Renal cortical epithelial cell (primary cell): Measurements from ENCODE around the gene SLC6A18. TPM values are rescaled to one million over a fixed set of nuclear protein-coding genes. Genes with fewer than 3 reads are reported as not detected.
"Not testable (repeated sequence)": the region's sequence is repeated elsewhere in the genome, so short reads cannot be mapped to it uniquely, and the experiment has no call there.

ENCODE experiments used
- DNase-seq: peaks from one replicate; pipeline ENCODE4 v3.0.0-alpha.2; 2011; ENCODE audit warnings: low read depth
- total RNA-seq: library from RNA; depleted of rRNA; stranded (reverse); fragments of >200 nt; gene quantifications from 2 replicates; pipeline ENCODE4 v1.2.3, GENCODE V29; 2014

The SLC6A18 gene
- total RNA-seq, 1 donor from 2014 or later: not detected

DNA sequence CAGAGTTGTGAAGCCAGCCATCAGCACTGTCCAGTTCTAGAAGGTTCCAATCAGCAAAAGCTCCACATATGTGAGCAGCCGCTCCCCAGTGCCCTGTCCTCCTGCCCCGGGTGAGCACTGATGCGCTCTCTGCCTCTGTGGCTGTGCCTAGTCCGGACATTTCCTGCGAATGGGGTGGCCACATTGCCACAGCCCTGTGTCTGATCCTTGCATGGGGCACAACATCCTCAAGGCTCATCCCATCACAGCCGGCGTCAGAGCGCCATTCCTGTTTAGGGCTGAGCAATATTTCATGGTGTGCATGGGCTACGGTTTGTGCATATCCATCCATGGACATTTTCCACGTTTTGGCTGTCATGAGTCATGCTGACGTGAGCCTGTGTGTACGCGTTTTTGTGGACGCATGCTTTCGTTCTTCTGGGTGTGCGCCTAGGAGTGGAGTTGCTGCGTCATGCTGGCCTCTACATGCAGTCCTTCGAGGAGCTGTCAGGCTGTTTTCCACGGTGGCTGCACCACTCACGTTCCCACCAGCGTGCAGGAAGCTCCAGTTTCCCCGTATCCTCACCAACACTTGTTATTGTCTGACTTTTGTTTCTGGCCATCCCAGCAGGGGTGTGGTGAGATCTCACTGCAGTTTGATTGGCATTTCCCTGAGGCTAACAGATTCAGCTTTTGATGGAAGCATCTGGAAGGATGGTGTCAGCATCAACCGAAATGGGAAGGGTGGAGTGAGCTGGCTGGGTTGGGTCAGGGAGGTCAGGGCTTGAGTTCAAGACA is 9.7 kb upstream of the SLC6A18 start:
- no peak for DNase-seq

DNA sequence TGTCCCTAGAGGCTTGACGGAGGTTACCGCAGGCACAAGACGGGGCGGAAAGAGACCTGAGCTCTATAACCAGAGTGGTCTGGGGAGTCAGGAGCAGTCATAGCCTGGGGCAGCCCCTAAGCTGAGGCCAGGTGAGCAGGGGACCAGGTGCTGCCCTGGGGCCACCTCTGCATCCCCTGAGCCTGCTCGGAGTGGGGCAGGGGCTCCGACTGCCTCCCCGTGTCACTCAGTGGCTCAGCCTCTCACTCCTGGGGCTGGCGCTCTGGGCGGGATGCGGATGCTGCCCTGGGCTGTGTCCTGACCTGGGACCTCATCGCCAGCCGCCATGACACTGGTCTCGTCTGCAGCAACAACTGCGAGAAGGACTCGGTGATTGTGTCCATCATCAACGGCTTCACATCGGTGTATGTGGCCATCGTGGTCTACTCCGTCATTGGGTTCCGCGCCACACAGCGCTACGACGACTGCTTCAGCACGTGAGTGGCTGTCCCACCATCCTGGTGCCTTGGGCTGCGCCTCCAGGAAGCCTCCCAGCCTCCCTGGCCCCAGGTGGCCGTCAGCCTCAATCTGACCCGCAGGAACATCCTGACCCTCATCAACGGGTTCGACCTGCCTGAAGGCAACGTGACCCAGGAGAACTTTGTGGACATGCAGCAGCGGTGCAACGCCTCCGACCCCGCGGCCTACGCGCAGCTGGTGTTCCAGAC is 8.8 kb upstream of the SLC6A18 start:
- DNase-seq: no peak

DNA sequence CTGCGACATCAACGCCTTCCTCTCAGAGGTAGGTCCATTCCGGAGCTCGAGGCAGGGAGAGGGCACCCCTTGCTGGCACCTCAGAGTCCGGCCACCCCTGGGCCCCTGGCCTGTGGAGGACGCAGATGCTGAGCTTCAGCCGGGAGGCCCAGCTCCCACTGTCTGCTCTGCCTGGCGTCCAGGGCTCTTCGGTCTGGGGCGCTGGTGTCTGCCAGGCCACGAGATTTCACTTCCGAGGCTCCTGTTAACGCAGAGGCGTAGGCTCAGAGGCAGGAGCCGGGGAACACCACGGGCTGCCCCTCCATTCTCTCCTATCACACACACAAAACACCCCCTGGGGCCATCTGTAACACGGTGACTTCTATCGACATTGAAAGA is 8.3 kb upstream of the SLC6A18 start:
- DNase-seq: no peak

DNA sequence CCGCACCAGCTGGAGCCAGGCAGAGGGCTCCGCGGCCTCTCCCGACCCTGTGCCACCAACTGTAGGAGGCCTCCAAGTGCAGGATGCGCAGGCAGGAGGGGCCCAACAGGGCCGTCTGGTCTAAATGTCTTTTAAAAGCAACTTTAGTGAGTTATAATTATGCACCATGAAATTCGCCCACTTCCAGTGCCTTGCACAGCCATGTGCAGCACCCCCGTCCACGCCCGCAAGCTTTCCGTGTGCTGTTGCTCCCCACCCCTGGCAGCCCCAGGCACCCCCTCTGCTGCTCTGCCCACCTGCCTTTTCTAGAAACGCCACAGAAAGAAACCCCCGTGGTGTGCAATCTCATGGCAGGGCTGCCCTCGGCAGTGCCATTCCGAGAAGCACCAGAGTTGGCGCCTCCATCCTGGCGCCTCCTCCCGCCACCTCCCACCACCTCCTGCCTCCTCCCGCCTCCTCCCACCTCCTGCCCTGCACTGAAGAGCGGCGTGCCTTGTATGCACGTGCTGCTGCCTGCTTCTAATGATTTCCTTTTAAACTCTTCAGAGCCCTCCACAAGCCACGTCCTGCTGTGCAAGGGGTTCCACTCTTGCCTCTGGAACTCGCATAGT is 7.5 kb upstream of the SLC6A18 start:
- DNase-seq: no peak

DNA sequence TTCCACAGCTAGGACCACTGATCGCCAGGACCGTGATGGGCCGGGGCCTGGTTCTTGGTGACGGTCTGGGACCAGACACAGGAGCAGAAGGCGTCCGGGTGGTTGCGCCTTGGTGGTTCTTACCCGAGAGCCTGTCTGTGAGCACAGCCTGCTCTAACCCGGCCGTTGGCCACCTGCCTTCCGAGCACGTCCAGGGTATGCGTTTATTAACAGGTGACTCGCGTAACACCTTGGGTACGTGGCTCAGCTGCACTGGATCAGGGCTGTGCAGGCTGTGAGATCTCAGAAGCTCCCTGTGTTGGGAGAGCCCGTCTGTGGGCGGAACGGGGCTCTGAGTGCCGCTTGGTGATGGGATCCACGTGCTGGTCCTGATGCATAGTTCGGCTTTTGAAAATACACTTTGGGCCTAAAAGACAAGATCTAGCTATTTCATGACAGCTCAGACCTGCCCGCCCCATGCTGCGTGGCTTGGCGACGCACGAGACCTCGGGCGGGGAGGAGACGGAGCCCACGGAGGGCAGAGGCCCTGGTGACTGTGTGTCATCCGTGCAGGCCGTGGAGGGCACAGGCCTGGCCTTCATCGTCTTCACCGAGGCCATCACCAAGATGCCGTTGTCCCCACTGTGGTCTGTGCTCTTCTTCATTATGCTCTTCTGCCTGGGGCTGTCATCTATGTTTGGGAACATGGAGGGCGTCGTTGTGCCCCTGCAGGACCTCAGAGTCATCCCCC is 6.7 kb upstream of the SLC6A18 start:
- no peak for DNase-seq

DNA sequence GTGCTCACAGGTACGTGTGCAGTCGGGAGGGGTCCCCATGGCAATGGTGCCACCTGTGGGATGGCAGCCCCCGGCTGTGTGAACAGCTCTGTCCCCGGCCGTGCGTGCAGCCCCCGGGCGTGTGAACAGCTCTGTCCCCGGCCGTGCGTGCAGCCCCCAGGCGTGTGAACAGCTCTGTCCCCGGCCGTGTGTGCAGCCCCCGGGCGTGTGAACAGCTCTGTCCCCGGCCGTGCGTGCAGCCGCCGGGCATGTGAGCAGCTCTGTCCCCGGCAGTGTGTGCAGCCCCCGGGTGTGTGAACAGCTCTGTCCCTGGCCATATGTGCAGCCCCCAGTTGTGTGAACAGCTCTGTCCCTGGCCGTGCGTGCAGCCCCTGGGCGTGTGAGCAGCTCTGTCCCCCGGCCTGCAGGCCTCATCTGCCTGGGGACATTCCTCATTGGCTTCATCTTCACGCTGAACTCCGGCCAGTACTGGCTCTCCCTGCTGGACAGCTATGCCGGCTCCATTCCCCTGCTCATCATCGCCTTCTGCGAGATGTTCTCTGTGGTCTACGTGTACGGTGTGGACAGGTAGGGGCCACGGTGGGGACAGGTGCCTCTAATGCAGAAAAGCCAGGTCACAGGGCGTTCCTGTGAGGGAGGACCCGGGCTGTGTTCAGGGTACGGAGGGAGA is 5.9 kb upstream of the SLC6A18 start:
- no peak for DNase-seq

DNA sequence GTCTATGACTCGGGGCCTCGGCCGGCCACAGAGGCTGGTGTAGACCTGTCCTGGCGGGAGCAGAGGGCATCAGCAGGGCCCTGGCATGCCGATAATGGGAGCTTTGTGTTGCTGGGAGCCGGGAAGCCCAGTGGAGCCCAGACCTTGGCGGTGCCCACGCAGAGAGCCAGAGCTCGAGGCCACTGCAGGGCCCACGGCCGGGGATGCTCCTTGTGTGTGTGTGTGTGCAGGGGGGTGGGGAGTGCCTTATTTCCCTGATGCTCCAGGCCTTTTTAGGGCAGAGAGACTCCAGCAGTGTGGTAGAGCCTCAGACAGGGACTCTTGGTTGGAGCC is 5.4 kb upstream of the SLC6A18 start:
- DNase-seq: no peak

DNA sequence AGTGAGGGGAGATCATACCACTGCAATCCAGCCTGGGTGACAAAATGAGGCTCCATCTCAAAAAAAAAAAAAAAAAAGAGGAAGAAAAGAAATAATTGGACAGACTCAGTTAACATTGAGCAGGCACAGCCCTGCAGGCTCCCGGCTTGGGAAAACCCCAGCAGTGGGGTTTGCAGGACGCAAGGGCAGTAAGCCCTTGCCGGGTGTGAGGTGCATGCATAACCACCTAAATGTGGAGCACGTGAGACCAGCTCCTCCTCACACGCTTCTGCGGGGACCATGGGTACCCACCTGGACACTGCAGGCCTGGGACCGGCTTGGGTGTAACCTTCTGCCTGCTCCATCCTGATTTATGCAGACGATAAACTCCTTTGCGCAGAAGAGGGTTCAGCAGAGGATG is 4.8 kb upstream of the SLC6A18 start:
- DNase-seq: no peak

DNA sequence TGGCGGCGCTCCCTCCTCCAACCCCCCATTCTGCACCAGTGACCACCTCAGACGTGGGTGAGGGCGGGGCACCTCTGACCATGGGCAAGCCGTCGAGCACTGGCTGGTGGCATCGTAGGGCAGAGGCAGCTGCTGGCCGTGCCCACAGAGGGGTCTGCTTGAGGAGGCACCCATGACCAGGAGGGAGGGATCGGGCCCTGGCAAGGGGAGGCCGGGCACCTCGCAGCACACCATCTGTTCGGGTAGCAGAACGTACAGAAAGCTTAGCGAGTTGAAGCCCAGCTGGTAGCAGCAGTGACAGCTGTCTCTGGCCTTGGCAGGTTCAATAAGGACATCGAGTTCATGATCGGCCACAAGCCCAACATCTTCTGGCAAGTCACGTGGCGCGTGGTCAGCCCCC is 4.3 kb upstream of the SLC6A18 start:
- no peak for DNase-seq

DNA sequence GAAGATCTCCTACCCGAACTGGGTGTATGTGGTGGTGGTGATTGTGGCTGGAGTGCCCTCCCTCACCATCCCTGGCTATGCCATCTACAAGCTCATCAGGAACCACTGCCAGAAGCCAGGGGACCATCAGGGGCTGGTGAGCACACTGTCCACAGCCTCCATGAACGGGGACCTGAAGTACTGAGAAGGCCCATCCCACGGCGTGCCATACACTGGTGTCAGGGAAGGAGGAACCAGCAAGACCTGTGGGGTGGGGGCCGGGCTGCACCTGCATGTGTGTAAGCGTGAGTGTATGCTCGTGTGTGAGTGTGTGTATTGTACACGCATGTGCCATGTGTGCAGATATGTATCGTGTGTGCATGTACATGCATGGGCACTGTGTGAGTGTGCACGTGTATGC is 3.5 kb upstream of the SLC6A18 start:
- DNase-seq: no peak

DNA sequence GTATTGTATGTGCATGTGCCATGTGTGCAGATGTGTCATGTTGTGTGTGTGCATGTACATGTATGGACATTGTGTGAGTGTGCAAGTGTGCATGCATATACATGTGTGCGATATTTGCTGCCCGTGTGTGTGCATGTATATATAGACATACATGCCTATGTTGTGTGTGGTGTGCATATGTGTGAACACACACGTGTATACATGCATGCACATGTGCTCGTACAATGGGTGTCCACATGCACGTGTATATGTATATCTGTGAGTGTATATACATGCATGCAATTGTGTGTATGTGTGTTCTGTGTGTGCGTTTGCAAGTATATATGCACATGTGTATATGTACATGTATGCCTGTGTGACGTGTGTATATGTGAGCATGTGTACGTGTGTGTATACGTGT is 3.0 kb upstream of the SLC6A18 start:
- no peak for DNase-seq

DNA sequence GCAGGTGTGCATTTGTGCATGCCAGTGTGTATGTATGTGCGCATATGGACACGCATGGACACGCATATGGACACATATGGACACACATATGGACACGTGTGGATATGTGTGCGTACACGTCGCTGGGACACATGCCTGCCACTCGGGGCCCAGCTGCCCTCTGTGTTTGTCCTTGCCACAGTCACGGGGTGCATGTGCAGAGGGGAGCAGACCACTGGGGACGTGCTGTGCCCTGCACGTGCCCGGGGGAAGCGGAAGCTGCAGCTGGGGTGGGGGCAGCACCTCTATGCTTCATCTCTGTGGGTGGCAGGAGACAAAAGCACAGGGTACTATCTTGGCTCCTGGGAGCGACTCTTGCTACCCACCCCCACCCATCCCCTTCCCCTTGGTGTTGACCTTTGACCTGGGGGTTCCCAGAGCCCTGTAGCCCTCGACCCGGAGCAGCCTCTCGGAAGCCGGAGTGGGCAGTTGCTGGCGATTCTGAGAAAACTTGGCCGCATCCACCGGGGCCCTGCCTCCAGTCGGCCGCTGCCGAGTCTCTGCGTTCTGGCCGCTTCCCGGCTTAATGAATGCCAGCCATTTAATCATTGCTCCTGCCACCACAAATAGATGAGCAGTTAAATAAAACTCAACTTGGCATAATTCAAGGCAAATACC is 2.4 kb upstream of the SLC6A18 start:
- peak; percentile 11 for DNase-seq

DNA sequence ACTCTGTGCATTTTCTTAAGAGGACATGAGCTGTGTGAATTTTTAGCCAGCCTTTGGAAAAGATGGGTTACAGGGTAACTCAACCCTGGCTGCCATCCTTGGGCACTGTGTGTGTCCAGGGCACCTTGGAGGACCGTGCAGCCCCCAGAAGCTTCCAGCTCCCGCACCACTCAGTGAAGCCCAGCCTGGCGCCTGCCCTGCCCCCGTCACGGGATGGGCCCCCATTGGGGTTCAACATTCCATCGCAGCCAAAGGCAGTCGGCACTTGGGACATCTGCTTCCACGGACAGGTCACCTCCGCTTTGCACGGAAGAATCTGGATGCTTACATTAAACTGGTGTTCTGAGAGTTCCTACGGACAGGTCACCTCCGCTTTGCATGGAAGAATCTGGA is 1.9 kb upstream of the SLC6A18 start:
- DNase-seq: no peak

DNA sequence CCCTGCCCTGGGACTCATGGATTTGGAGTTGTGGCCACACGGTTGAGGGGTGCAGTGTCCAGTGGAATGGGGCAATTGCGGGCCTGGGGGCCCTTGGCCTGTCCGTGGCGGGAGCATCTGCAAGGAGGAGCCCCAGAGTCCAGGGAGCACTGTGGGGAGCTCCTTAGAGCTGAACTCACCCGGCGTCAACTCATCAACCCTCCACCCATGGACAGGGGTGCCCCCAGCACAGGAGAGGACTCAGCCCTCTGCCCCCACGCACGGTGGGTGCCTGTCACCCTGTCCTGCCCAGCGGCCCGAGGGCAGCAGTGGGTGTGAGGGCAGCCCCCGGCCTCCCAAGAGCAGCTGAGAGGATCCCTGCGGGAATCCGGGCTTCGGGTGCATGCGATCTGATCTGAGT is 550 bp upstream of the SLC6A18 start:
- DNase-seq: no peak

DNA sequence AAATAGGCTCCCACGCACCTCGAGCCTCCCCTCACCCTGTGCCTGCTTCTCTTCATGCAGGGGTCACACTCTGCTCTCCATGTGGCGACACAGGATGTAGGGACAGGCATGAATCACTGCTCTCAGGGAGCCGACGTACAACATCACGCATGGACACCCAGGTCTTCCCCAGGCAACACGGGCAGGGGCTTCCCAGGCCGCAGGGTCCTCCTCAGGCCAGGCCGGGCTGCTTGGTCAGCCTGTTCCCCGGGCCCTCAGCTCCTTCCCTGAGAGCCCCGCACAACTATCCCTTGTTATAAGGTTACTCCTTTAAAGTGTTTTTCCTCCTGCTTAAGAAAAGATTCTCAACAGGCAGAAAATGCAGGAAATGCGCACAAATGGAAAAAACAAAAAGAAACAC is 1.1 kb downstream of the SLC6A18 start:
- no peak for DNase-seq

DNA sequence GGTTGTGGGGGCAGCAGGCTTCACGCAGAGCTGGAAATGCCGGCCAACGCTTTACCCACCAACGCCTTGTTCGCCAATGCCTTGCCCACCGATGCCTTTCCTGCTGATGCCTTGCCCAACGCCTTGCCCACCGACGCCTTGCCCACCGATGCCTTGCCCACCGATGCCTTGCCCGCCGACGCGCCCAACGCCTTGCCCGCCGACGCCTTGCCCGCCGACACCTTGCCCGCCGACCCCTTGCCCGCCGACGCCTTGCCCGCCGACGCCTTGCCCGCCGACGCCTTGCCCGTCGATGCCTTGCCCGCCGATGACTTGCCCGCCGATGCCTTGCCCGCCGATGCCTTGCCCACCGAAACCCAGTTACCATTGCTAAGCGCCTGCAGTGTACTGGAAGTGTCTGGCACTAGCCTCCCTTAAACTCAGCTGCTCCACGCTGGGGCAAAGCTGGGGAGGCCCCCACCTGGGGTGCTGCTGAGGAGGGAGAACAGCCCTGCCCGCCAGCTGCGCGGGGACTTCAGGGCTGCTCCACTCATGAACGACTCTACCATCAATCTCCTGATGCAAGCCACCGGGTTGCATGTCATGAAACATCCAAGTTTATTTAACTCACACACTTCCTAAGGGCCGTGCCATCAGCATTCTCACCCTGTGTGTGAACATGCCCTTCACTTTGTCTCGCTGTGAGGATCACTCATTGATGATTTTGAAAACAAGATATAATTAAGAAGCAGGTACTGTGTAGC is 1.8 kb downstream of the SLC6A18 start:
- DNase-seq: no peak

DNA sequence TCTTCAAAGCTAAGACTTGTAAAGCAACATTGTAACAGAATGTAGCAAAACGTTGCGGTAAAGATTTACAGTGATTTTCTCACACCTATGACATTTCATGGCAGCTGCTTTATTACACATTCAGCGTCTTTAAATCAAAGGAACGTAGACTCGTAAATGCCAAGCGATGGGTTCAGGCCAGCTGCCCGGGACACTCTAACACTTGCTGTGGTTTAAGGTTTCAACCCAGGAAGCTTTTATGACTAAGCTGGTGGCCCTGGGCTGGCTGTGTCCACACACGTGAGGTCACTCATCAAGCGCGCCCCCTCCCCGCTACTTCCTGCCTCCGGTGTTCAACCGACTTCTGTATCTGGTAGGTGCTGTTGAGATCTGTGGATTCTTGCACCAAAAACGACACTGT is 2.5 kb downstream of the SLC6A18 start:
- no peak for DNase-seq

DNA sequence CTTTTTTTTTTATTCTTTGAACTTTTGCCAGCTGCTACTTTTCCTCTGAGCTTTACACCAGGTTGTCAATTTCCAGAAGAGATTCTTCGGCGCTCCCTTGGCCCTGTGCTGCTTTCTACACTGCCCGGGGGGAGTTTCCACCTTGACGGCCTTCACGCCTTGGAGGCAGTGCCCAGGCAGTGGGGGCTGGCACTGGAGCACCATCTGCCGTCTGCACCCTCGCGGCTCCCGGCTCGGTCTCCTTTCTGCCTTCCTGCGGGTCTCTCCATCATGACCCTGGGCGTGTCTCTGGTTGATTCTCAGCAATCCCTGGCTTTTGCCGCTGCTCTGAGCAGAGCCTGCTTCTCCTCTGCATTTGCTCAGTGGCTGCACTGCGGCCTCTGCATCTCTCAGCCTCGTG is 2.9 kb downstream of the SLC6A18 start:
- DNase-seq: no peak

DNA sequence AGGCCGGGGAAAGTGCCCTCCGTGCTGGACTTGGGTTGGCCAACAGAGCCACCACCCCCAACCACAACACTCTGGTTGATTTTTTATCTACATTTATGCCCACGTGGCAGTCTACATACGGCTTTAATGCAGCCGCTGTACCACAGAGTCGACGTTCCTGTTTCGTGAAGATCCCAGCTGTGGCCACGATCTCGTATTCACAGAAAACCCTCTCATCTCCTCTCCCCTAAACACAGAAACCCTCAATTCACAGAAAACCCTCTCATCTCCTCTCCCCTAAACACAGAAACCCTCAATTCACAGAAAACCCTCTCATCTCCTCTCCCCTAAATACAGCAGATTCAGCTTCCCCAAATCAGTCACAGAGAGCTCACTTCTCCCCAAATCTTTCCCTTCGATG is 3.8 kb downstream of the SLC6A18 start:
- not testable (repeated sequence) for DNase-seq

DNA sequence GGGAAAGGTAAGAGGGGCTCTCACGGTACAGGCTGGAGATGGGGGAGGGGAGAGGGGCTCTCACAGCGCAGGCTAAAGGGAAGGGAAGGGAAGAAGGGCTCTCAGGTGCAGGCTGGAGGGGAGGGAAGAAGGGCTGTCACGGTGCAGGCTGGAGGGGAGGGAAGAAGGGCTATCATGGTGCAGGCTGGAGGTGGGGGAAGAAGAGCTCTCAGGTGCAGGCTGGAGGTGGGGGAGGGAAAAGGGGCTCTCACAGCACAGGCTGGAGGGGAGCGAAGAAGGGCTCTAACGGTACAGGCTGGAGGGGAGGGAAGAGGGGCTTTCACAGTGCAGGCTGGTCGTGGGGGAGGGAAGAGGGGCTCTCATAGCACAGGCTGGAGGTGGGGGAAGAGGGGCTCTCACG is 4.6 kb downstream of the SLC6A18 start:
- DNase-seq: no peak

DNA sequence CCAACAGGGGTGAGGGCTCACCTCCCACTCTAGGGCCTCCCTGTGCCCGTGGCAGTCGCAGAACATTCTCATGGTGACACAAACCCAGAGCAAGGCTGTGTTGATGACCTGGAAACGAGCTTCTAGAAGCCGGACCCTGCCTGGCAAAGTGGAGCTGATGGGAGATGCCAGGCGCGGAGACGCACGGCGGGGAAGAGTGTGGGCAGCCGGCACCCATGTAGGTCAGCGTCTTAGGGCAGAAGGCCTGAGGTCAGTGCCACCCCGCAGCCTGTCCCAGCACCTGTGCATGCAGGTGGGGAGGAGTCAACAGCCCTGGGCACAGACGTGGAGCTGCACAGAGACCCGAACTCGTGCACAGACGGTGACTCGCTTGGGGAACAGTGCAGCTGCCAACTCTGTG is 5.4 kb downstream of the SLC6A18 start:
- DNase-seq: no peak
